GM12891 (cell line): ENCODE measurements around the gene SSR2. TPM values are rescaled to one million over a fixed set of nuclear protein-coding genes. Genes with fewer than 3 reads are reported as not detected.
A peak's percentile ranks its signal among the peaks of the same experiment; 100 is the strongest.

Experiments
- DNase-seq: peaks from one replicate; pipeline ENCODE4 v3.0.0; 2011; ENCODE audit warnings: low spot score; ENCODE audit not compliant: insufficient read length
- FAIRE-seq: peaks from 2 replicates; lab custom pipeline; 2011; peaks lifted over from hg19 to GRCh38; lab: Jason Lieb, UNC
- PAX5 ChIP-seq: IDR thresholded peaks from 2 replicates; pipeline ENCODE4 v1.6.1; 2011; ENCODE audit warnings: low read length, moderate library complexity, mild to moderate bottlenecking; ENCODE audit not compliant: insufficient read depth, severe bottlenecking
- POLR2A ChIP-seq: IDR thresholded peaks from 2 replicates; pipeline ENCODE4 v1.6.1; 2011; ENCODE audit warnings: low read depth, low read length, control low read depth
- POLR2AphosphoS5 ChIP-seq: IDR thresholded peaks from 2 replicates; pipeline ENCODE4 v1.6.1; 2011; ENCODE audit warnings: low read depth, low read length, control low read depth
- POU2F2 ChIP-seq: IDR thresholded peaks from 2 replicates; pipeline ENCODE4 v1.6.1; 2011; ENCODE audit warnings: low read depth, mild to moderate bottlenecking, control low read depth, low read length, moderate library complexity
- SPI1 ChIP-seq: IDR thresholded peaks from 2 replicates; pipeline ENCODE4 v1.6.1; 2011; ENCODE audit warnings: low read depth, low read length, control low read depth
- TAF1 ChIP-seq: IDR thresholded peaks from 2 replicates; pipeline ENCODE4 v1.6.1; 2011; ENCODE audit warnings: low read depth, low read length, control low read depth
- polyA plus RNA-seq: library from polyadenylated mRNA; unstranded; fragments of >200 nt; gene quantifications from one replicate; pipeline ENCODE4 v1.2.1, GENCODE V29; 2012; ENCODE audit warnings: low read depth, missing spikeins, inconsistent platforms; ENCODE audit not compliant: missing spikeins

The SSR2 gene
- 186 TPM for polyA plus RNA-seq

DNA sequence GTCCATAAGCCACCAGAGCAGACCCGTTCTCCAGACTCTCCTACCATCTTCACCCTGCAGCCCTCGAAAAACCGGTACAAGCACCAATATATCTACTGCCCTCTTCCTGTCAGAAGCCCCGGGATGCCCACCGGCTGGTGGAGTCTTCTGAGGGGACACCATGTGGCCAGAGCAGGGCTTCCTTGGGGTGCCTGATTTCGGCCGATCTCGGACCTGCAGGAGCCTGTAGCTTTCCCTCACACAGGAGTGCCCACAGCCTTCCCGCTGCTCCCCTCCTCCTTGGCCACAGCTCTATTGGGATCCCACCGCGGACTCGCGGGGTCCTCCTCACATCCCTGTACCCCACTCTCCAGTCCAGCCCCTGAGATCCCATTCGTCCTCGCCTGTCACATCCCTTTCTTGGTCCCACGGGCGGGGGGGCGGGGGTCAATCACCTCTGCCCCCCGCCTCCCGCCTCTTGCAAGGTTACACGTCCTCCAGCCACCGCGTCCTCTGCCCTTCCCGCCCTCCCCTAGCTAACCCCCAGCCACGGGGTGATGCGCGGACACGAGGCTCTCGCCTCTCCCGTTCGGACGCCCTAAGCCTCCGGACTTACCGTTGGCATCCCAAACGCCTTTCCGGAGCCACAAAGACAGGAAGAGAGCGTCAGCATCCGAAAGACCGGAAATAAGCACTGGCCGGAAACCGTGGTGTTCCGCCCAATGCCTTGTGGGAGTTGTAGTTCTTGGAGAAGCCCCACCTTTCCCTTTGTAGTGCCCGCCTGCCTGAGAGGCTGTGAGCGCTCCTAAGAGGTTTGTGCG lies at the start of gene SSR2:
Gene SSR2, minus strand, starts transcription at position 659 of the 800 bp plus-strand sequence. CDS start 784 bp downstream, outside the sequence.
- TF ChIP-seq PAX5 (no peak), POLR2AphosphoS5 (peak; percentile 90), TAF1 (0 out of 2 replicates have a peak, but pooled peaks have one; percentile 44), POU2F2 (no peak), POLR2A (peak; percentile 89), SPI1 (peak; percentile 38)
- FAIRE-seq (peak; percentile 90), DNase-seq (peak; percentile 89)

- no peak for TF ChIP-seq POU2F2
- no peak for TF ChIP-seq POLR2AphosphoS5
- no peak for TF ChIP-seq POLR2A
- no peak for TF ChIP-seq TAF1
- no peak for TF ChIP-seq PAX5
- TF ChIP-seq SPI1: no peak
- FAIRE-seq (no peak), DNase-seq (no peak)
Observed at GRCh38 chr1:156070548-156070947, 49.8 kb upstream of the SSR2 start.

DNA sequence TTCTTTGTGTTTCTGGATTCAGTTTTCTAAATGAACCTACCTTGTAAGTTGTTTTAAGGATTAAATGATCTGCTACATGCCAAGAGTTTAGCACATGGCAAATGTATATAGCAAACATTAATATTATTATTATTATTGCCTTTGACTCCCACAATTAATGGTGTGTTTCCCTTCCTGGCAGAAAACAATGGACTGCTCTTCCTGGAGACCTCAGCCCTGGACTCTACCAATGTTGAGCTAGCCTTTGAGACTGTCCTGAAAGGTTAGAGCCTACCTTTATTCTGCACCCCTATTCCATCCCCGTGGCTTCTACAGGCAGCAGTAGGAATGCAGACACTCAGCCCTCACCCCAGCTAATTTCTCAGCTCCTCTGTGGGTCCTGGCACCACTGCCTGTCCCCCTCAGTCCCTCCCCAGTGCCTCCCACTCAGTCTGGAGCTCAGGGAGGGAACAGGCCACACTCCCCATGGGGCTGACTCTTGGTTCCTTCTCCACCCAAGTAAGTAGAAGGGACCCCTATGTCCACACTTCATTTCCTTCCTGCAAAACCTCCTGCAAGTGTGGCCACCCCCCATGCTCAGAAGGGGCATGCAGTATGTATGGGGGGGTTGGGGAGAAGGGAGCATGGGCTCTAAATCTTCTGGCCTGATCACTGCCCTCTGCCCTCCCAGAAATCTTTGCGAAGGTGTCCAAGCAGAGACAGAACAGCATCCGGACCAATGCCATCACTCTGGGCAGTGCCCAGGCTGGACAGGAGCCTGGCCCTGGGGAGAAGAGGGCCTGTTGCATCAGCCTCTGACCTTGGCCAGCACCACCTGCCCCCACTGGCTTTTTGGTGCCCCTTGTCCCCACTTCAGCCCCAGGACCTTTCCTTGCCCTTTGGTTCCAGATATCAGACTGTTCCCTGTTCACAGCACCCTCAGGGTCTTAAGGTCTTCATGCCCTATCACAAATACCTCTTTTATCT lies 49.0 kb upstream of the SSR2 start:
- TF ChIP-seq POU2F2 (no peak), TAF1 (no peak), PAX5 (no peak), POLR2AphosphoS5 (no peak), POLR2A (no peak), SPI1 (no peak)
- FAIRE-seq (no peak), DNase-seq (no peak)

DNA sequence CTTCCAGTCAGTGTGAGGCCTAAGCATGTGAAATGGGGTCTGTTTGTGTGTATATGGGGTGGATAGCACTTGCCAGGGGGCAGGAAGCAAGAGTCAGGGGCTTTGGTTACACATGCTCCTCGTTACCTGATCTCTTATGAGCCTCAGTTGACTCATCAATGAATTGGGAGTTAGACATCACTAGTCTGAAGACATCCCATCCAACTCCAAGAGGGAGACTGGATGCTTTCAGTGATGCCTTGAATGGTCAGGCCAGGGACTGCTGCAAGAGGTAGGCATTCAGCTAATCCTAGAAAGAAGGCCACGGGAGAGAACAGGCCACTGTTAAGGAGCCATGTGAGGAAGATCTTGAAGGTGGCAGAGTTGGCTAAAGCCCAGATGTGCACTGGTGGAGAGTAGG lies 46.5 kb upstream of the SSR2 start:
- no peak for TF ChIP-seq SPI1
- no peak for TF ChIP-seq PAX5
- no peak for TF ChIP-seq POLR2A
- TF ChIP-seq POLR2AphosphoS5: no peak
- no peak for TF ChIP-seq POU2F2
- no peak for TF ChIP-seq TAF1
- DNase-seq (no peak), FAIRE-seq (no peak)

GRCh38 chr1:156065871-156066270 lies 45.1 kb upstream of the SSR2 start:
- TF ChIP-seq POU2F2 (no peak), PAX5 (no peak), SPI1 (no peak), POLR2AphosphoS5 (no peak), POLR2A (no peak), TAF1 (no peak)
- FAIRE-seq (no peak), DNase-seq (no peak)

- TF ChIP-seq PAX5 (no peak), SPI1 (no peak)
- DNase-seq: no peak
- FAIRE-seq: no peak
Observed at GRCh38 chr1:156065212-156065611, 44.5 kb upstream of the SSR2 start.

GRCh38 chr1:156064615-156065014 lies 43.9 kb upstream of the SSR2 start:
- FAIRE-seq (no peak), DNase-seq (no peak)

GRCh38 chr1:156063997-156064285 lies 43.2 kb upstream of the SSR2 start:
- FAIRE-seq (no peak), DNase-seq (no peak)
- TF ChIP-seq POLR2A (no peak), PAX5 (no peak), SPI1 (no peak), POLR2AphosphoS5 (no peak), POU2F2 (no peak), TAF1 (no peak)

More at GRCh38 chr1:156064615-156065014, 43.9 kb upstream of the SSR2 start:
- TF ChIP-seq POLR2A (no peak), SPI1 (no peak), POU2F2 (no peak), TAF1 (no peak)

- no peak for FAIRE-seq
- DNase-seq: no peak
- no peak for TF ChIP-seq POLR2AphosphoS5
- TF ChIP-seq POU2F2: no peak
- TF ChIP-seq SPI1: no peak
- TF ChIP-seq POLR2A: no peak
- TF ChIP-seq PAX5: no peak
- no peak for TF ChIP-seq TAF1
Observed at GRCh38 chr1:156062189-156062588, 41.4 kb upstream of the SSR2 start.
